IPS-18a (cell line): ENCODE data around the gene VPS51.

Source experiments
- H3K27ac ChIP-seq: one replicate; pipeline ENCODE4 v1.5.1; 2013; ENCODE audit warnings: low read length
- H3K27me3 ChIP-seq: one replicate; pipeline ENCODE4 v1.6.1; 2013; ENCODE audit warnings: mild to moderate bottlenecking, low read length; ENCODE audit not compliant: control insufficient read depth, insufficient read depth
- H3K36me3 ChIP-seq: one replicate; pipeline ENCODE4 v1.6.1; 2013; ENCODE audit warnings: low read depth, low read length; ENCODE audit not compliant: control insufficient read depth
- H3K4me1 ChIP-seq: one replicate; pipeline ENCODE4 v1.6.1; 2013; ENCODE audit warnings: low read depth, low read length; ENCODE audit not compliant: control insufficient read depth
- H3K4me3 ChIP-seq: one replicate; pipeline ENCODE4 v1.5.1; 2013; ENCODE audit warnings: low read length
- H3K9ac ChIP-seq: one replicate; pipeline ENCODE4 v1.6.1; 2013; ENCODE audit warnings: mild to moderate bottlenecking, low read length, moderate library complexity
- H3K9me3 ChIP-seq: one replicate; pipeline ENCODE4 v1.6.1; 2013; ENCODE audit warnings: low read depth, low read length; ENCODE audit not compliant: control insufficient read depth

Gene VPS51

DNA sequence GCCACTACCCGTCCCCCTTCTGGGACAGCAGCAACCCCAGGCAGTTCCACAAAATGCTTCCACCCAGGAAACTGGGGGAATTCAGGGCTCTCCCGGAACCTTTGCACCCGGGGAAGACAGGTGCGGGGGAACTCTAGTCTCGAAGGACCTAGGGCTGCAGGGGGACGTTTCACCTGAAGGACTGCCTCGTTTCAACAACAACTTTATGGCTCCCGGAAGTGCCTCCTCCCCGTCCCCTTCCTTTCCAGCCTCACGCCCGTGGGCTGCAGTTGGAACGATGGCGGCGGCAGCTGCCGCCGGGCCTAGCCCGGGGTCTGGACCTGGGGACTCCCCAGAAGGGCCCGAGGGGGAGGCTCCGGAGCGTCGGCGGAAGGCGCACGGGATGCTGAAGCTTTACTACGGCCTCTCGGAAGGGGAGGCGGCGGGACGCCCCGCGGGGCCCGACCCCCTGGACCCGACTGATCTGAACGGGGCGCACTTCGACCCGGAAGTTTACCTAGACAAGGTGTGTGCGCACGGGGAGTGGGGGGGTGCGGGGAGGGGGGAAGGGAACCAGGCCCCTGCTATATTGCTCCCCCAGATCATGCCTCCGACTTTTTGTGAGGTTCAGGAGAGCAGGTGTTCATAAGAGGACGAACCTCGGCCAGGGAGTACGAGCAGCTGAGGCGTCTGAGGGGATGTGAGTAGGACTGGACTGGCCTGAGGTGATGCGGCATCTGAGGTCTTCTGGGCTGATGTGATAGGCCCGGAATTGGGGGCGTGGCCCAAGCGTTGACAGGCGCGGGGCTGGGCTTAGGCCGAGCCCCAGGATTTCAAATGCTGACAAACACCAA is at the start of gene VPS51:
Gene VPS51 (plus strand): TSS at position 241 of the 833 bp plus-strand sequence. CDS start 37 bp downstream, at position 278.
- Histone ChIP-seq H3K36me3 (no peaks in the 10 kb centered on the region), H3K27ac (peak within 1 kb of the TSS; percentile 63), H3K27me3 (no peaks in the 10 kb centered on the region), H3K4me3 (peak within 1 kb of the TSS; percentile 90), H3K9ac (peak within 1 kb of the TSS; percentile 65), H3K4me1 (peaks cover 7% of the 10 kb centered on the region), H3K9me3 (no peaks in the 10 kb centered on the region)

DNA sequence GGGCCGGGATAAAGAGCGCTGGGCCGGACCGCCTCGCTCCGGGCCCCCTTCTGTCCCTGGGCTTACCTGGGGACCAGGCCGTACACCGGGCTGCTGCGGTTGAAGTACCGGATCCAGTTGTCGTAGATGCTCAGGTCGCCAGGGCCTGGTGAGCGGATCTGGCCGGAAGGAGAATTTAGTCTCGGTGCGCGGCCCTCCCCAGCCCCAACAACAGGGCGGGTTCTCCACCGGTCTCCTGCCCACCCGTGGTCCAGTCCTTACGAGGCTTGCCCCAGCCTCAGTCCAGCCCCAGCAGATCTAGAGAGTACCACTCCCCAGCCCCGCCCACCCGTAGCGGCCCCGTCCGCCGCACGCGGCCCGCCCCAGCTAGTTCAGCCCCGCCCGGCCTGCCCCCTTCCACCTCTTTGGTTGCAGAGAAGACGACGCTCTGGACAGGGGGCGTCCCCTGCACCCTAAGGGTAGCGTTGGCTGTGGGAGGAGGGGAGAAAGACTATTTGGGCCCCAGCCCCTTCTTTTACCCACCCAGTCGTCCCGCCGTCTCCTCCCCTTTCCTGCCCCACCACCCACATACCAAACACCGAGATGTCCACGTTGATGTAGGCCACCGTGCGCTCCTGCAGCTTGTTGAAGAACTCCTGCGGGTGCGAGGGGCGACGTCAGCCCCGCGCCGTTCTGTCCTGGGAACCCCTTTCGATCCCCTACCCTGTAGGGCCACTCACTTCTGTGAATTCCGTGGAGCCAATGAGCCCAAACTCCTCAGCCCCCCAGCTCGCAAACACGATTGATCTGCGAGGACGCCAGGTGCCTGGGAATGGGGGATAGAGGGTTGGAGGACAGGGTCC is 48.2 kb upstream of the VPS51 start:
- Histone ChIP-seq H3K27me3 (no peaks in the 10 kb centered on the region), H3K4me3 (peak overlapping the region; percentile 24), H3K9me3 (no peaks in the 10 kb centered on the region), H3K4me1 (no peaks in the 10 kb centered on the region), H3K36me3 (peaks cover 10% of the 10 kb centered on the region), H3K9ac (no peak overlapping the region), H3K27ac (no peak overlapping the region)

DNA sequence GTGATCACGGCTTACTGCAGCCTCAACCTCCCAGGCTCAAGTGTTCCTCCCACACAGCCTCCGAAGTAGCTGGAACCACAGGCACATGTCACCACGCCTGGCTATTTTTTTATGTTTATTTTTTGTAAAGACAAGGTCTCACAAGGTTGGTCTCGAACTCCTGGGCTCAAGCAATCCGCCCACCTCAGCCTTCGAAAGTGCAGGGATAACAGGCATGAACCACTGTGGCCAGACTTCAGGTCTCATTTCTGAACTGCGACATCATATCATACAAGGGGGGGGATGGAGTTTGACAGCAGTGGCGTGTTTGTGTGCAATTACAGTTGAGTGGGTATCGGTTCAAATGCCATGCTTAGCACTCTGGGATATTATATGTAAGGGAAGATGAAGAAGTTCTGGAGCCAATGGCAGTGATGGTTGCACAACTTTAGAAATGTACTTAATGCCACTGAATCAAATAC is 44.6 kb upstream of the VPS51 start:
- no peak overlapping the region for H3K9ac ChIP-seq
- no peak overlapping the region for H3K4me3 ChIP-seq
- H3K4me1 ChIP-seq: no peaks in the 10 kb centered on the region
- no peaks in the 10 kb centered on the region for H3K27me3 ChIP-seq
- no peaks in the 10 kb centered on the region for H3K9me3 ChIP-seq
- no peak overlapping the region for H3K27ac ChIP-seq
- H3K36me3 ChIP-seq: no peaks in the 10 kb centered on the region

DNA sequence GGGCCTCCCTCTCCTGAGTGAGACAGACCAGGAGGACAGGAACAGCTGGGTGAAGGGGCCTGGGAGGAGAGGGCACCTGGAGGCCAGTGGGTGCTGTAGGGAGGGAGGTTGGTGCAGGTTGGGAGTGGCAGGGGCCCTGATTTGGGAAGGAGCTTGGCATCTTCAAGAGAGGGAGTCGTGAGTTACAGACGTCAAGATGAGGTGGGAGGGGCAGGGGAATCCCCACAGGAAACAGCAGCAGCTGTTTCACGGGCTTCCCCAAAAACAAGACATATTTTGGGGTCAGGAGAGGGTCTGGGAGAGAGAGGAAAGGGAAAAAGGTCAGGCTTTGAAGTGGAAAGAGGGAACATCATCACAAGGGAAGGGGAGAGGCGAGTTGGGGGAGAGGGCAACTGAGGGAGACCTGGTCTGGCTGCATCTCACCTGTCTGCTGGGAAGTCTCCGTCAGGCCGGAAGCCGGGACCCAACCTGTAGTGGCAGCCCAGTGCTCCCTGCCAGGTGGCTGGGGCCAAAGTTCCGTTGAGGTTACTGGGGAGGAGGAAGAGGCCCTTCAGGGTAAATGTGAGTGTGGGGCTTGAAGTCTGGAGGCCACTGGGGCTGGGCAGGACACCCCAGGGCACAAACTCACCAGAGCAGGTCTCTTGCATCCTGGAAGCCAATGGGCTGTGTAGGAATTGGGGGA is 42.0 kb upstream of the VPS51 start:
- no peaks in the 10 kb centered on the region for H3K36me3 ChIP-seq
- no peaks in the 10 kb centered on the region for H3K9me3 ChIP-seq
- H3K4me3 ChIP-seq: no peak overlapping the region
- H3K4me1 ChIP-seq: no peaks in the 10 kb centered on the region
- no peak overlapping the region for H3K27ac ChIP-seq
- no peaks in the 10 kb centered on the region for H3K27me3 ChIP-seq
- H3K9ac ChIP-seq: no peak overlapping the region

DNA sequence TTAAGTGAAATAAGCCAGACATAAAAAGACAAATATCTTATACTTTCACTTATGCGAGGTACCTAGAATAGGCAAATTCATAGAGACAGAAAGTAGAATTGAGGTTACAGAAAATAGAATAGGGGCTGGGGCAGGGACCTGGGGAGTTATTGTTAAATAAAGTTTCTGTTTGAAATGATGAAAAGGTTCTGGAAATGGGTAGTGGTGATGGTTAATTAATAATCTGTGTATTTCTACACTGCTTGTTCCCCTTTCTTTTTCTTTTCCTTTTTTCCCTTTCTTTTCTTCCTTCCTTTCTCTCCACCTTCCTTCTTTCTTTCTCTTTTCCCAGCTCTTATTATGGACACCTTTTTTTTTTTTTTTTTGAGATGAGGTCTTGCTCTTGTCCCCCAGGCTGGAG is 40.5 kb upstream of the VPS51 start:
- no peak overlapping the region for H3K4me3 ChIP-seq
- H3K27ac ChIP-seq: no peak overlapping the region
- H3K4me1 ChIP-seq: no peaks in the 10 kb centered on the region
- no peaks in the 10 kb centered on the region for H3K9me3 ChIP-seq
- no peaks in the 10 kb centered on the region for H3K36me3 ChIP-seq
- no peak overlapping the region for H3K9ac ChIP-seq
- H3K27me3 ChIP-seq: no peaks in the 10 kb centered on the region

DNA sequence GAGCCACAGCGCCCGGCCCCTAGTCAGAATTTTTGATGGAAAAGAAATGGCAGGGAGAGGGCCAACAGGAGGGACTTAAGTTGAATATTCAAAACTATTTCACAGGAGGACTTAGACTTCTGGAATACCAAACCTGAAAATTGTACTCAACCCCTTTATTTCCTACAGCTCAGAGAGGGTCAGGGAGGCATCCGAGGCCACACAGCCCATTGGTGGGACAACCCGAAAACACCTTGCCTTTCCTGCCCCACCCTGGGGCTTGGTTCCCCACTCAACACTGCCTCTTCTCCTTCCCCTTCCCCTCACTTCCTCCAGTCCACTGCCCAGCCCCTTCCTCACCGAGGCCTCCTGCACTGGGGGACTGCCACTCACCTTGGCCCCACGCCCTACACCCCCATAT is 39.0 kb upstream of the VPS51 start:
- no peaks in the 10 kb centered on the region for H3K4me1 ChIP-seq
- H3K9me3 ChIP-seq: no peaks in the 10 kb centered on the region
- H3K9ac ChIP-seq: no peak overlapping the region
- no peaks in the 10 kb centered on the region for H3K27me3 ChIP-seq
- no peak overlapping the region for H3K27ac ChIP-seq
- no peaks in the 10 kb centered on the region for H3K36me3 ChIP-seq
- H3K4me3 ChIP-seq: no peak overlapping the region

DNA sequence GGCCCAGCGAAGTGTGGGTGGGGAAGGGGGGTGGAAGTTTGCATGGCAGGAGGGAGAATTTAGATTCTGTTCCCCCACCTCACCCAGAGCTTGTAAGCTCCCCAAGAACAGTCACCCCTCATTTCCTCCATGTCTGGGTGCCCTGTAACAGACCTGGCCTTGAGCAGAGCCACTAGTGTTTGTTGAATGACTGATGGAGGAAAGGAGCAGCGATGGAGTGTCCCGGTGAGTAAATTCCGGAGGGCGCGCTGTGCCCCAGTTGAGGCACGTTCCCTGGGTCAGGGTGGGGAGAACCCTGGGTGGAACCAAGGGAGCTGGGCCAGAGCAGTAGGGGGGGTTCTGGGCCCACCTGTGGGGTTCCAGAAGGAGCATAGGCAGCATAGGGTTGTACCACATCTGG is 38.5 kb upstream of the VPS51 start:
- Histone ChIP-seq H3K4me3 (no peak overlapping the region), H3K36me3 (no peaks in the 10 kb centered on the region), H3K27ac (no peak overlapping the region), H3K4me1 (no peaks in the 10 kb centered on the region), H3K9me3 (no peaks in the 10 kb centered on the region), H3K27me3 (no peaks in the 10 kb centered on the region), H3K9ac (no peak overlapping the region)

DNA sequence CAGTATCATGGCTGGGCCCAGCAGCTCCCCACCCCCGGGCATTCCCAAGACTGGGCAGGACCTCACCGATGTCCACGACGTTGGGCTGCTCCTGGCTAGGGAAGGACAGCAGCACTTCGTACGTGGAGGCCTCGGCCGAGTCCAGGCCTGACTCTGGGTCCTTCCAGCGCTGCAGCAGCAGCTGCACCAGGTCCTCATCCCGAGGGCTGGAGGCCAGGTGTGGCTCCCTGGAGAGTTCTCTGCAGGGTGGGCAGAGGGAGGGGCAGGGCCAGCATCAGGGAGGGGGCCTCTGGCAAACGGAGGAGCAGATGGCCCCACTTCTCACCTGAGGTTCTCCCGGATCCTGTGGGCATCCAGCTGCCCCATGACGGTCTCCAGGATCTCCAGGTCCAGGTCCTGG is 38.0 kb upstream of the VPS51 start:
- no peaks in the 10 kb centered on the region for H3K9me3 ChIP-seq
- no peaks in the 10 kb centered on the region for H3K4me1 ChIP-seq
- H3K27ac ChIP-seq: no peak overlapping the region
- H3K9ac ChIP-seq: no peak overlapping the region
- H3K4me3 ChIP-seq: no peak overlapping the region
- no peaks in the 10 kb centered on the region for H3K36me3 ChIP-seq
- H3K27me3 ChIP-seq: no peaks in the 10 kb centered on the region

DNA sequence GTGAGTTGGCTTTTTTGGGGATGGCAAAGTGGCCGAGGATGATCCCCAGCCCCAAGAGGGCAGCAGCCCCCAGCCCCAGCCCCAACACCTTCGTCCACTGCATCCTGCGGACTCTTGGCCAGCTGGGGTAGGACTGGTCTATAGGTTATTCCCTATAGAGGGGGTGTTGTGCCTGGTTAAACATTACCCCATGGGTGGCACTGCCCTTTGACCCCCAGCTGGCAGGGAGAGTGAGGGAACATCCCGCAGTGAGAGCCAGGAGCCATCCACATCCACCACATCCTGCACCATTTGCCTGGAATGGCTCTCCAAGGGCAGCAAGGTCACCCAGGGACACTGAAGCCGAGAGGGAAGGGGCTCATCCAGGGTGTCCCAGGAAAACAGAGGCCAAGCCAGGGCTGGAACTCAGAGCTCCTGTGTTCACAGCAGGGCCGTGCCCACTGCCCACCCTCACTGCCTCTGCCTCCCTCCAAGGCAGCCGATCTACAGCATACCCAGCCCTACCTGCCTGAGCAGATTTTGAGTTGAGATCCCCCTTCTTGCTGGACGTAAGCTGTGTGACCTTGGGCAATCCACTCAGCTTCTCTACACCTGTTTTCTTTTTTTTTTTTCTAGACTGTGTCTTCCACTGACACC is 37.5 kb upstream of the VPS51 start, which contains the start of gene NAALADL1:
Gene NAALADL1 (minus strand): TSS at position 135 of the 636 bp plus-strand sequence. CDS start 32 bp downstream, at position 103.
- Histone ChIP-seq H3K36me3 (no peaks in the 10 kb centered on the region), H3K4me1 (no peaks in the 10 kb centered on the region), H3K9ac (no peak within 1 kb of the TSS), H3K9me3 (no peaks in the 10 kb centered on the region), H3K27ac (no peak within 1 kb of the TSS), H3K4me3 (no peak within 1 kb of the TSS), H3K27me3 (no peaks in the 10 kb centered on the region)

DNA sequence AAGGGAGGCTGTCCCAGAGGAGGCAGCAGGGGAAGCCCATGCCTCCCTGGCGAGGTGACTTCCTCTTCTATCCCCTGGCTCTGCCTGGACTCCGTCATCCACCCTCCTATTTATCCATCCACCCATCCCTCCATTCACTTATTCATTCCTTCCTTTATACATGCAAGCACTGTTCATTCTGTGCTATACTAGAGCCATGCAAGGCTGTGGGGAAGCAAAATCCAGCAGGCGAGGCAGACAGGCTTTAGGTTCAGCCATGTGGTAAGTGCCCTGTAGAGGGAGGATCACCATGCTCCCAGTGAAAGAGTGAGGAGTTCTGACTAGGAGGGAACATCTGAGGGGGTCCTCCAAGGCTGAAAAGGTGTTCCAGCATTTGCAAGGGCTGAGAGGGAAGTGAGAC is 36.5 kb upstream of the VPS51 start:
- Histone ChIP-seq H3K27ac (no peak overlapping the region), H3K4me3 (no peak overlapping the region), H3K4me1 (no peaks in the 10 kb centered on the region), H3K27me3 (no peaks in the 10 kb centered on the region), H3K36me3 (no peaks in the 10 kb centered on the region), H3K9ac (no peak overlapping the region), H3K9me3 (no peaks in the 10 kb centered on the region)
